ENCODE results near the gene GFY.

GFY gene

GRCh38 chr19:49409441-49410029 is 15.7 kb upstream of the GFY start:
- no peak for TF ChIP-seq REPIN1 (tag by site-specific recombination; IDR thresholded peaks at IDR 0.05; ENCODE audit: low read depth)
- TF ChIP-seq ZBTB48 (tag by site-specific recombination; IDR thresholded peaks at IDR 0.05) = no peak
- TF ChIP-seq ZNF585B (tag by site-specific recombination; IDR thresholded peaks at IDR 0.05) = no peak
- TF ChIP-seq ZNF76 (tag by site-specific recombination; IDR thresholded peaks at IDR 0.05; ENCODE audit: borderline replicate concordance, low read depth) = no peak
- TF ChIP-seq KLF16 (tag by site-specific recombination; IDR thresholded peaks at IDR 0.05) = no peak
- TF ChIP-seq ZFP69B (tag by site-specific recombination; IDR thresholded peaks at IDR 0.05) = no peak
- TF ChIP-seq OVOL3 (tag by site-specific recombination; IDR thresholded peaks at IDR 0.05) = no peak
- TF ChIP-seq ZNF404 (tag by site-specific recombination; IDR thresholded peaks at IDR 0.05) = no peak
- no peak overlapping the region for H3K4me3 ChIP-seq (ENCODE audit: low read depth, low read length)
- POLR2A ChIA-PET = no interaction called here
- H3K27ac ChIP-seq (ENCODE audit: extremely low read depth, low read depth, low read length) = no peak overlapping the region
- no peaks in the 10 kb centered on the region for H3K9me3 ChIP-seq (ENCODE audit: control insufficient read depth, insufficient read depth, low read depth, low read length)
- CTCF ChIA-PET = interaction anchor here (0.7 to 6.9 kb wide), 5 partner anchors 11 to 183 kb away, joined by 3 to 28 read pairs (median 4); partner anchors contain the start of gene PIH1D1
- H3K4me1 ChIP-seq (ENCODE audit: control insufficient read depth, insufficient read depth, low read length) = peaks cover 2% of the 10 kb centered on the region; the same call in 1 of the 2 replicates
- no peaks in the 10 kb centered on the region for H3K36me3 ChIP-seq (ENCODE audit: control insufficient read depth in 2 of 2, insufficient read depth in 1 of 2, low read length in 2 of 2)

DNA sequence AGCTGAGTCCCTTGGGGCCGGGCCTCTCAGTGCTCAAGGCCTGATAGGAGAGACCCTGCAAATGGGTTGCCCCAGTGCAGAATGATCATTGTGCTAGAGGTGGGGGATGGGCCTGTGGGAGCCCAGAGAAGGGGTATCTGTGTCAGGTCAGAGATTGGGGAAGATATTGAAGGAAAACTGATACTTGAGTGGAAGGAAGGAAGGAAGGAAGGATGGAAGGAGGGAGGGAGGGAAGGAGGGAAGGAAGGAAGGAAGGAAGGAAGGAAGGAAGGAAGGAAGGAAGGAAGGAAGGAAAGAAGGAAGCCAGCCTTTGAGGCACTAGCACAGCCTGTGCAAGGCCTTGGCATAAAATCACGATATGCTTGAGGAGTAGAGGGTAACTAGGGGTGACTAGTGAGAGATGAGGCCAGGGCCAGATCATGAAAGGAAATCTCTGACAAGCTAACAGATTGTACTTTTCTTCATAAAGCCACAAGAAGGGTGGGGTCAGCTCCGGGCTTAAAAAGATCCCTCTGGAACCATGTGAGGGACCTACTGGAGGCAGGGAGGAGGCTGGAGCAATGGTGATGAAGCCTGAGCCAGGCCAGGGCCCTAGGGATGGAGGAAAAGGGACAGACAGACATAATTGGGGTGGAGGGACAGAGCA is 13.4 kb upstream of the GFY start:
- ChIA-PET CTCF (interaction anchor here (0.8 to 6.9 kb wide), 3 partner anchors 9 to 186 kb away, joined by 4 to 28 read pairs (median 5); no protein-coding TSS in a partner anchor), POLR2A (interaction anchor here (1.2 kb wide), 1 partner anchor 20 kb away, joined by 5 read pairs; no protein-coding TSS in a partner anchor)
- H3K4me3 ChIP-seq (ENCODE audit: low read depth, low read length) = no peak overlapping the region

DNA sequence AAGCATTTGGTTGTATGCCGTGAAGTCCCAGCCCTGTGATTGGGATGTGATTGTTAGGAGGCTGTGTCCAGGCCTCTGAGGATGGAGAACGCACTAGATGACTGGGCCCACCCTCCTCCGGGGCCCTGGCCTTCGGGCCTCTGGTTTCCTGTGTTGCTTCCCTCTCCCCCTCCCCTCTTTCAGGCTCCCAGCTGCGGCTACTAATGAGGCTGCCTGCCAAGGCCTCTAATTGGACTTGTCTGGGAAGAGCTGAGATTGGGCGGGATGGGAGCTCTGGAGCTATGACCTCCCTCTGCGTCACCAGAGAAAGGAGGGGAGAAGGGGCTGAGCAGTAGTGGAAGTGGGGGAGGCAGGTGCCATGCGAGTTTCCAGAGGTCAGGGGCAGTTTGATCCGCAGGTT is 11.8 kb upstream of the GFY start:
- H3K4me1 ChIP-seq (ENCODE audit: control insufficient read depth, insufficient read depth, low read length) = no peaks in the 10 kb centered on the region
- CTCF ChIA-PET = interaction anchor here (0.7 to 6.9 kb wide), 6 partner anchors 7 to 113 kb away, joined by 3 to 28 read pairs (median 4); partner anchors contain the start of gene FLT3LG
- POLR2A ChIA-PET = no interaction called here
- TF ChIP-seq ZNF37A (tag by site-specific recombination; IDR thresholded peaks at IDR 0.05) (no peak), ZNF654 (tag by site-specific recombination; IDR thresholded peaks at IDR 0.05; ENCODE audit: low read depth) (no peak), ZNF830 (tag by site-specific recombination; IDR thresholded peaks at IDR 0.05; ENCODE audit: low read depth) (no peak), ZNF26 (tag by site-specific recombination; IDR thresholded peaks at IDR 0.05) (no peak), ZNF404 (tag by site-specific recombination; IDR thresholded peaks at IDR 0.05) (no peak), TCF7L2 (IDR thresholded peaks at IDR 0.05; ENCODE audit: borderline replicate concordance, low read depth, low read length) (no peak), ZNF157 (tag by site-specific recombination; IDR thresholded peaks at IDR 0.05) (no peak), ZFHX2 (tag by site-specific recombination; conservative IDR thresholded peaks at IDR 0.05) (no peak), ZNF16 (tag by site-specific recombination; IDR thresholded peaks at IDR 0.05; ENCODE audit: low read depth) (no peak), ZNF292 (tag by site-specific recombination; IDR thresholded peaks at IDR 0.05; ENCODE audit: borderline replicate concordance, low read depth) (no peak), HOXD13 (CRISPR knock-in tag; IDR thresholded peaks at IDR 0.05; ENCODE audit: borderline replicate concordance) (no peak), WT1 (tag by site-specific recombination; IDR thresholded peaks at IDR 0.05) (no peak), ZSCAN16 (tag by site-specific recombination; IDR thresholded peaks at IDR 0.05) (no peak)
- TF ChIP-seq, protein P1, sequence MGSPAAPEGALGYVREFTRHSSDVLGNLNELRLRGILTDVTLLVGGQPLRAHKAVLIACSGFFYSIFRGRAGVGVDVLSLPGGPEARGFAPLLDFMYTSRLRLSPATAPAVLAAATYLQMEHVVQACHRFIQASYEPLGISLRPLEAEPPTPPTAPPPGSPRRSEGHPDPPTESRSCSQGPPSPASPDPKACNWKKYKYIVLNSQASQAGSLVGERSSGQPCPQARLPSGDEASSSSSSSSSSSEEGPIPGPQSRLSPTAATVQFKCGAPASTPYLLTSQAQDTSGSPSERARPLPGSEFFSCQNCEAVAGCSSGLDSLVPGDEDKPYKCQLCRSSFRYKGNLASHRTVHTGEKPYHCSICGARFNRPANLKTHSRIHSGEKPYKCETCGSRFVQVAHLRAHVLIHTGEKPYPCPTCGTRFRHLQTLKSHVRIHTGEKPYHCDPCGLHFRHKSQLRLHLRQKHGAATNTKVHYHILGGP (tag by site-specific recombination; IDR thresholded peaks at IDR 0.05) = no peak
- TF ChIP-seq, protein P2, sequence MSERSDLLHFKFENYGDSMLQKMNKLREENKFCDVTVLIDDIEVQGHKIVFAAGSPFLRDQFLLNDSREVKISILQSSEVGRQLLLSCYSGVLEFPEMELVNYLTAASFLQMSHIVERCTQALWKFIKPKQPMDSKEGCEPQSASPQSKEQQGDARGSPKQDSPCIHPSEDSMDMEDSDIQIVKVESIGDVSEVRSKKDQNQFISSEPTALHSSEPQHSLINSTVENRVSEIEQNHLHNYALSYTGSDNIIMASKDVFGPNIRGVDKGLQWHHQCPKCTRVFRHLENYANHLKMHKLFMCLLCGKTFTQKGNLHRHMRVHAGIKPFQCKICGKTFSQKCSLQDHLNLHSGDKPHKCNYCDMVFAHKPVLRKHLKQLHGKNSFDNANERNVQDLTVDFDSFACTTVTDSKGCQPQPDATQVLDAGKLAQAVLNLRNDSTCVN (tag by site-specific recombination; optimal IDR thresholded peaks at IDR 0.05) = no peak

More for the DNA sequence above, 13.4 kb upstream of the GFY start:
- TF ChIP-seq TCF7L2 (IDR thresholded peaks at IDR 0.05; ENCODE audit: borderline replicate concordance, low read depth, low read length) (no peak), ZNF266 (tag by site-specific recombination; IDR thresholded peaks at IDR 0.05; ENCODE audit: low read depth) (peak; percentile 31; the same call in 1 of the 2 replicates), MYNN (tag by site-specific recombination; IDR thresholded peaks at IDR 0.05; ENCODE audit: borderline replicate concordance) (no peak), ZNF366 (tag by site-specific recombination; conservative IDR thresholded peaks at IDR 0.05) (peak; percentile 97), ZNF623 (tag by site-specific recombination; IDR thresholded peaks at IDR 0.05) (no peak), ZNF362 (tag by site-specific recombination; IDR thresholded peaks at IDR 0.05) (no peak), RBAK (tag by site-specific recombination; IDR thresholded peaks at IDR 0.05) (no peak)
- H3K9me3 ChIP-seq (ENCODE audit: control insufficient read depth, insufficient read depth, low read depth, low read length) = no peaks in the 10 kb centered on the region
- H3K36me3 ChIP-seq (ENCODE audit: control insufficient read depth in 2 of 2, insufficient read depth in 1 of 2, low read length in 2 of 2) = no peaks in the 10 kb centered on the region
- H3K27ac ChIP-seq (ENCODE audit: extremely low read depth, low read depth, low read length) = no peak overlapping the region
- H3K4me1 ChIP-seq (ENCODE audit: control insufficient read depth, insufficient read depth, low read length) = peaks cover 2% of the 10 kb centered on the region; the same call in 1 of the 2 replicates

More for the DNA sequence above, 11.8 kb upstream of the GFY start:
- Histone ChIP-seq H3K27ac (ENCODE audit: extremely low read depth, low read depth, low read length) (no peak overlapping the region), H3K36me3 (ENCODE audit: control insufficient read depth in 2 of 2, insufficient read depth in 1 of 2, low read length in 2 of 2) (no peaks in the 10 kb centered on the region), H3K9me3 (ENCODE audit: control insufficient read depth, insufficient read depth, low read depth, low read length) (no peaks in the 10 kb centered on the region), H3K4me3 (ENCODE audit: low read depth, low read length) (no peak overlapping the region)
